WERI-Rb-1 (cell line): ENCODE measurements around the gene KCNJ3.

Source experiments
- DNase-seq: peaks from one replicate; pipeline ENCODE4 v3.0.0-alpha.2; 2020
- H3K27ac ChIP-seq: fragments of 250-450 bp; sonication (Bioruptor Pico); 2 replicates; pipeline ENCODE4 v1.5.1; 2020; ENCODE audit warnings: mild to moderate bottlenecking, moderate library complexity
- H3K27me3 ChIP-seq: fragments of 250-450 bp; sonication (Bioruptor Pico); 2 replicates; pipeline ENCODE4 v1.5.1; 2021; ENCODE audit warnings: mild to moderate bottlenecking, low read depth, moderate library complexity; ENCODE audit not compliant: insufficient read depth, severe bottlenecking
- H3K36me3 ChIP-seq: fragments of 250-450 bp; sonication (Bioruptor Pico); 2 replicates; pipeline ENCODE4 v1.5.1; 2020; ENCODE audit warnings: mild to moderate bottlenecking, moderate library complexity
- H3K4me3 ChIP-seq: 2 replicates; pipeline ENCODE4 v1.5.1; 2011; ENCODE audit warnings: low read depth, mild to moderate bottlenecking, control low read depth, low read length
- H3K9me3 ChIP-seq: fragments of 250-450 bp; sonication (Bioruptor Pico); 2 replicates; pipeline ENCODE4 v1.5.1; 2021; ENCODE audit warnings: mild to moderate bottlenecking, moderate library complexity; ENCODE audit not compliant: severe bottlenecking
- TF ChIP-seq, protein P1 (sequence below): IDR thresholded peaks from 2 replicates; pipeline ENCODE4 v1.5.1; 2011; ENCODE audit warnings: low read depth, mild to moderate bottlenecking, control low read depth, inconsistent platforms, low read length

Gene KCNJ3

DNA sequence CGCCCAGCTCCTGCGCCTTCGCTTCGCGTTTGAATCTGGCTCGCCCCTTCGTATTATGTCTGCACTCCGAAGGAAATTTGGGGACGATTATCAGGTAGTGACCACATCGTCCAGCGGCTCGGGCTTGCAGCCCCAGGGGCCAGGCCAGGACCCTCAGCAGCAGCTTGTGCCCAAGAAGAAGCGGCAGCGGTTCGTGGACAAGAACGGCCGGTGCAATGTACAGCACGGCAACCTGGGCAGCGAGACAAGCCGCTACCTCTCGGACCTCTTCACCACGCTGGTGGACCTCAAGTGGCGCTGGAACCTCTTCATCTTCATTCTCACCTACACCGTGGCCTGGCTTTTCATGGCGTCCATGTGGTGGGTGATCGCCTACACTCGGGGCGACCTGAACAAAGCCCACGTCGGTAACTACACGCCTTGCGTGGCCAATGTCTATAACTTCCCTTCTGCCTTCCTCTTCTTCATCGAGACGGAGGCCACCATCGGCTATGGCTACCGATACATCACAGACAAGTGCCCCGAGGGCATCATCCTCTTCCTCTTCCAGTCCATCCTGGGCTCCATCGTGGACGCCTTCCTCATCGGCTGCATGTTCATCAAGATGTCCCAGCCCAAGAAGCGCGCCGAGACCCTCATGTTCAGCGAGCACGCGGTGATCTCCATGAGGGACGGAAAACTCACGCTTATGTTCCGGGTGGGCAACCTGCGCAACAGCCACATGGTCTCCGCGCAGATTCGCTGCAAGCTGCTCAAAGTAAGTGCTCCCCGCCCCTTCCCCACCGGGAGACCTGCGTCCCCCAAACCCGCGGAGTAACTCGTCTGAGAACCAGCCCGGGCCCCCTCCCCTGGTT, 453 bp downstream of the KCNJ3 start:
- Histone ChIP-seq H3K27me3 (peaks cover 7% of the 10 kb centered on the region), H3K9me3 (no peaks in the 10 kb centered on the region), H3K27ac (no peak overlapping the region), H3K4me3 (peak overlapping the region; percentile 79), H3K36me3 (no peaks in the 10 kb centered on the region)
- no peak for DNase-seq
- TF ChIP-seq, protein P1, sequence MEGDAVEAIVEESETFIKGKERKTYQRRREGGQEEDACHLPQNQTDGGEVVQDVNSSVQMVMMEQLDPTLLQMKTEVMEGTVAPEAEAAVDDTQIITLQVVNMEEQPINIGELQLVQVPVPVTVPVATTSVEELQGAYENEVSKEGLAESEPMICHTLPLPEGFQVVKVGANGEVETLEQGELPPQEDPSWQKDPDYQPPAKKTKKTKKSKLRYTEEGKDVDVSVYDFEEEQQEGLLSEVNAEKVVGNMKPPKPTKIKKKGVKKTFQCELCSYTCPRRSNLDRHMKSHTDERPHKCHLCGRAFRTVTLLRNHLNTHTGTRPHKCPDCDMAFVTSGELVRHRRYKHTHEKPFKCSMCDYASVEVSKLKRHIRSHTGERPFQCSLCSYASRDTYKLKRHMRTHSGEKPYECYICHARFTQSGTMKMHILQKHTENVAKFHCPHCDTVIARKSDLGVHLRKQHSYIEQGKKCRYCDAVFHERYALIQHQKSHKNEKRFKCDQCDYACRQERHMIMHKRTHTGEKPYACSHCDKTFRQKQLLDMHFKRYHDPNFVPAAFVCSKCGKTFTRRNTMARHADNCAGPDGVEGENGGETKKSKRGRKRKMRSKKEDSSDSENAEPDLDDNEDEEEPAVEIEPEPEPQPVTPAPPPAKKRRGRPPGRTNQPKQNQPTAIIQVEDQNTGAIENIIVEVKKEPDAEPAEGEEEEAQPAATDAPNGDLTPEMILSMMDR, result no peak

DNA sequence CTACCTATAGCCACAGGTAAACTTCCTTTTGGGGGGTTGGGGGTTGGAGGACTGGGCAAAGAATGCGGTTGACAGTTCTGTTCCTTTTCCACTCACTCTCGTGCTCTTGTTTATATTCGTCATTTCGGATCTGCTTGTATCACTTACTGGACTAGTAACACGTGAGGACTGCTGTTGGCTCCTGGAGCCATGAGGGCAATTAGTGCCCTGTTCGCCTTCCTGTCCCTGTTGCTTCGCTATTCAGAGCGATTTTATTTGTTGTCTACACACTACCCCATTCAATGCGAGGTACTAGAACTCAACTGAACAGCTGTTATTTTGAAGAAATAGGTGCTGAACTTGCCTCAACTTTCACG, 1.1 kb downstream of the KCNJ3 start:
- DNase-seq, result no peak
- H3K36me3 ChIP-seq, result no peaks in the 10 kb centered on the region
- peaks cover 7% of the 10 kb centered on the region for H3K27me3 ChIP-seq
- H3K4me3 ChIP-seq, result no peak overlapping the region
- H3K27ac ChIP-seq, result no peak overlapping the region
- H3K9me3 ChIP-seq, result no peaks in the 10 kb centered on the region
- TF ChIP-seq, protein P1, result no peak

DNA sequence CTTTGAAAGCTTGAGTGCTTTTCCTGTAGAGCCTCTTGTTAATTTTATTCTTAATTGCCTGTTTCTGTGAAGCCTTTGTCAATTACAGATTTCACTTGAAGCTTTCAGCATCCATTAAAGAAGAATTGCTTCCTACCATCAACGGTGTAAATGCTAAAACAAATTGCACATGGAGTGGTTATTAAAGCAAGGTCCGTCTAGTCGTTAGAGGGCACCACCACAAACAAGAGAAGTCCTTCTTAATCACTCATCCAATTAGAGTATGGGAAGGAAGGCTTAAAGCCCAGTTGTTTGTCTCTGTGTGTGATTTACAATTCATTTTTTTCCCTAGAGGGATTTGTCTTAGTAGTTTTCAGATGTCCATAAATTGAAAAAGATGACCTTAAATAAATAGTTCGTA, 1.6 kb downstream of the KCNJ3 start:
- Histone ChIP-seq H3K27ac (no peak overlapping the region), H3K27me3 (peaks cover 7% of the 10 kb centered on the region), H3K36me3 (no peaks in the 10 kb centered on the region), H3K4me3 (no peak overlapping the region), H3K9me3 (no peaks in the 10 kb centered on the region)
- TF ChIP-seq, protein P1, result 0 out of 2 replicates have a peak, but pooled peaks have one; percentile 4
- DNase-seq, result no peak

DNA sequence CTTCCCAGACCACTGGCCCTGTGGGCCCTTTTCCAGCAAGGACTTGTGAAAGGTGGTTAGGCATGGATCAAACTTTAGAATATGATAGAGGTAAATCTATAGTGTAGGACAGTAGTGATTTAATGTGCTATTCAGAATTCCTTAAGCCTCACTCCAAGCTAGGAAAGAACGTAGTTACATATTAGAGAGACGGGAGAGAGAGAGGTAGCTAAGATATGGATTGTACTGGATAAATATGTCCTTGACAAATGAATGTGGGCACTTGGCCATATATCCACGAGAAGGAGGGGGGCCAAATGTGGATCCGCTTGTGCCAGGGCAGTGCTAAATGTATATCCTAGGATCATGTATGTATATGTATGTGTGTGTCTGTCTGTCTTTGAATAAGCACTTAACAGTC, 6.5 kb downstream of the KCNJ3 start:
- Histone ChIP-seq H3K9me3 (no peaks in the 10 kb centered on the region), H3K4me3 (no peak overlapping the region), H3K36me3 (no peaks in the 10 kb centered on the region), H3K27me3 (no peaks in the 10 kb centered on the region), H3K27ac (no peak overlapping the region)
- DNase-seq, result no peak
- TF ChIP-seq, protein P1, result no peak

DNA sequence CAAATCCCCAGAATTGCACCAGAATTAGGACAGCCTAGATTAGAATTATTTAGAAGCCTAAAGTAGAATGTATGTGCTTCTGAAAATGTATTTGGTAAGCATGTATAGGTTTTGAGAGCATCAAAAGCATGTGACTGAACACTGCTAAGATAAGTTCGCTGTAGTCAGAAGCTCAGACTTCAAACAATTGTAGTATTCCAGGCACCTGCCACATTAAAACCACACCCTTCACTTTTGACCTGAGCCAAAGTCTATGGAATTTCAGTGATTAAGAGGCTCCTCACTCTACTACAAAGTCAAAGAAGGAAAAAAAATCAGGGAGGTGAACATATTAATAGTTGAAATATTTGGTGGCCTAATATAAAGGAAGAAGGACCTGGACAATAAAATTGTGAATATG, 8.2 kb downstream of the KCNJ3 start:
- DNase-seq, result no peak
- Histone ChIP-seq H3K4me3 (no peak overlapping the region), H3K36me3 (no peaks in the 10 kb centered on the region), H3K9me3 (no peaks in the 10 kb centered on the region), H3K27ac (no peak overlapping the region), H3K27me3 (no peaks in the 10 kb centered on the region)
- TF ChIP-seq, protein P1, result no peak
